GM21576 (cell line): ENCODE data around the gene PCDH18.

ENCODE experiments used
- ATAC-seq: cut with Tn5 transposase; IDR thresholded peaks from one replicate; pipeline ENCODE4 v1.9.1; 2021; ENCODE audit warnings: mild to moderate bottlenecking, moderate library complexity; ENCODE audit not compliant: unreplicated experiment

PCDH18 gene

GRCh38 chr4:137471895-137472294 lies 60.4 kb downstream of the PCDH18 start:
- ATAC-seq = no peak

- no peak for ATAC-seq
Observed at GRCh38 chr4:137471461-137471860, 60.8 kb downstream of the PCDH18 start.

DNA sequence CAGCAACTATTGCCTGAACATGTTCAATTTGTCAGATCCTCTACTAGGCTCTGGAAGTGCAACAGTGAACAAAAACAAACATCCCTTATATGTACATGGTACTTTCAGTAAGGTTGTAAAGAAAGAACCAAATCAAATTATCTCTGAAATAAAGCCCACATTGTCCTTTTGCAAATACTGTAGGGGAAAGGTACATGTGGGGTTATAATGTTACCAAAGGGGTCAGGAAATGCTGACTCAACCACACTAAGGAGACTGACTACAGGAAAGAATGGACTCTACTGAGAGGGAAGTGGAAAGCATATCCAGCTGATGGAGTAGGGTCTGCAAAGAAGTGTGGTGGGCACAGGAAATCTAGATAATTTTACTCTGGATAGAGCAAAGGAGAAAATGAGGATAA lies 61.5 kb downstream of the PCDH18 start:
- ATAC-seq = no peak
